GM15510 (cell line): ENCODE measurements around the gene TMEM250.

ENCODE experiments used
- POLR2A ChIP-seq: IDR thresholded peaks from 3 replicates; pipeline ENCODE4 v1.6.1; 2011; ENCODE audit warnings: borderline replicate concordance; ENCODE audit not compliant: insufficient read length; ENCODE audit errors: extremely low read depth

TMEM250 gene

DNA sequence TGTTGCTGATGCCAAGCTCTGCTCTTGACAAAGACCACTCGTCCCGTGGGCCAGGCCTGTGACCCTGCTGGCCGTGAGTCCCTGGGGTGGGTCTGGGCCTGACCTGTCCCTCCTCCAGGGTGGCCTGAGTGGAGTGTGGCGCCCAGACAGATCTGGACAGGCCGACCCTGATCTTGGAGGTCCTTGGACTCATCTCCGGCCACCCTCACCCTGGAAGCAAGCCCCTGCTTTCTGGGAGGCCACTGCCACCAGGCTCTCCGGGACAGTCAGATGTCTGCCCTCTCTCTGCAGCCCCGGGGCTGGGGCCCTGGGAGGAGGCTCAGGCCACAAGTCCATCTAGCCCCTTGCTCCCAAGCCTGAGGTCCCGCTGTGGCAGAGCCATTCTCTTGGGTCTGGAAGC, 31.2 kb upstream of the TMEM250 start:
- TF ChIP-seq POLR2A, result no peak

DNA sequence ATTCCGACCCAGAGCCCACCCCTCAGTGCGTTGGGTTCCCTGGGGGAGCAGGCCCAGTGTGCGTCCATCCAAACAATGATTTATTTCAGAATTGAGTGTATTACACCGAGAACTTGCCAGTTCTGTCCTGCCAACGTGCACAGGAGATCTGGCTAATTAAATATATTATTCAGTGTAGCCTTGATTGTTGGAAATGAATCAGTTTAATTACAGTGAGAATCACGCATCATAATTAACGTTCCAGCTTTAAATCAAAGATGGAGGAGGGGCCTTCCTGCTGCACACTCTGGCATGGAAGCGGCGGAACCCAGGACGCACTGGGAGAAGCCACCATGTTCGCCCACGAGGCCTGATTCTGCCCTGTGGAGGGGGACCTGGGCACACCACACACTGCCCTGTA, 30.7 kb upstream of the TMEM250 start:
- no peak for TF ChIP-seq POLR2A

GRCh38 chr9:136148766-136149165, 30.1 kb upstream of the TMEM250 start:
- no peak for TF ChIP-seq POLR2A

GRCh38 chr9:136147890-136148714, 29.4 kb upstream of the TMEM250 start:
- TF ChIP-seq POLR2A, result no peak

DNA sequence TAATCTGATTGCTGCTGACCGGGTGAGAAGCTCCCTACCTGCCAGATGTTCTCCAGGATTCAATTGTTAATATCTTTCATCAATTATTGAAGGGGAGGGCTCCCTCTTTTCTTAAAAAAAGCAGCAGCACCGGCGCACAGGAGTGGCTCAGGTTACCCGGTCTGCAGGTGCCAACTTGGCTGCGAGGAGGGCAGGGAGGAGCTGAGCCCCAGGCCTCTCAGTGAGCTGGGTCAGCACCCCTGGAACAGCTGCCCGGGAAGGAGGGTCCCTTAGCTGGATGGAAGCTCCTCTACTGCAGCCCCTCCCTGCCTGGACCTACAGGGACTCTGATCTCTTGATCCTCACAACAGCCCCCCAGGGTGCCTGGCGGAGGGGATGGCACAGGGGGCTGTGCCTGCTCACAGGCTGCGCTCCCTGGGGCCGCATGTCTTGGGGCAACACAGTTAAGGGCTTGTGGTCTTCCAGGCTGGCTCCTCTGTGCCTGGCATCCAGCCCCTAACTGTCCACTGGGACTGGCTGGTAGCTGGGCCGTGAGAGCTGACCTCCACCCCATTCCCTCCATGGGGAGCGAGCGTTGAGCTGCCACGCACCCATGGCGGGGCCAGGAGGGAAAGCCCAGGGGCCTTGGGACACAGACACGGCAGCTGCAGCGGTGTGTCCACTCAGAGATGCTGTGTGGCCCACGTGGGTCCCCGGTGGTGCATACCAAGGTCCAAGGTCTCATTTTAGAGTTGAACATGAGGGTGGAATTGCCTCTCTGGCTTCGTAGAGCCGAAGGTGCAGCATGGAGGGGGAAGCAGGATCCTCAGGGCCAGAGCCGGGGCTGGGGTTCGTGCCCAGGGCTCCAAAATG, 28.6 kb upstream of the TMEM250 start:
- no peak for TF ChIP-seq POLR2A

GRCh38 chr9:136146126-136147037, 27.7 kb upstream of the TMEM250 start:
- no peak for TF ChIP-seq POLR2A

DNA sequence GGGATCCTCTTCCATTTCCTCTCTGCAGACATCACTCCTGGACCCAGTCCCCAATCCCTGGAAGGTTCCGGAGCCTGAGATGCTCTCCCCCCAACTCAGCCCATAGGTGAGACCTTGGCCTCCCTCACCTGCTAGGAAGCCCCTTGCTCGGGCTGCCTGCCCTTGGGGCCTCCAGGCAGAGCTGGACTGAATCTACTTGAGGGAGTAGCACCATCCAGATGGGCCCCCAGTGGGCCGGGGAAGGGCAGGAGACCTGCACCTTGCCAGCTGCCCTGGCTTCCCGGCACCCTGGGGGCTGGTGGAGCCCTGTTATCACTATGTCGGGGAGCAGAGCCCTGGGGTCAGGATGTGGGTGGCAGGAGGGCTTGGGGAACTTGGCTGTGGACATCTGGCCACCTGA, 26.9 kb upstream of the TMEM250 start:
- no peak for TF ChIP-seq POLR2A

DNA sequence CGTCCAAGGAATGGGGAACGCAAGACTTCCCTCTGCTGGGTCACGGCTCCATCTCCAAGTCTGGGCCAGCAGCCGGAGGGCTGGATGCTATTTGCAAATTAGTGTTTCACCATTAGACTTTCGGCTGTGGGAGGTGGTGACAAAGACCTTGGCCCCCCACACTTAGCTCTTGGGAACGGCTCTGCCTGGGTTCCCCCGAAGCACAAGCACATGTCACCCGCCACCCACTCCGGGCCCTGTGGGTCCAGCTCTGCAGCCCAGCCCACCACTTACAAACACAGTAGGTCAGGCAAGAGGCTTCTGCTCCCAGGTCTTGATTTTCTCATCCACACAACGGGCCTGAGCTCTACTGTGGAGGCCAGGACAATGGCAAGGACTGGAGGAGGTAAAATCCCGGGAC, 25.8 kb upstream of the TMEM250 start:
- no peak for TF ChIP-seq POLR2A

DNA sequence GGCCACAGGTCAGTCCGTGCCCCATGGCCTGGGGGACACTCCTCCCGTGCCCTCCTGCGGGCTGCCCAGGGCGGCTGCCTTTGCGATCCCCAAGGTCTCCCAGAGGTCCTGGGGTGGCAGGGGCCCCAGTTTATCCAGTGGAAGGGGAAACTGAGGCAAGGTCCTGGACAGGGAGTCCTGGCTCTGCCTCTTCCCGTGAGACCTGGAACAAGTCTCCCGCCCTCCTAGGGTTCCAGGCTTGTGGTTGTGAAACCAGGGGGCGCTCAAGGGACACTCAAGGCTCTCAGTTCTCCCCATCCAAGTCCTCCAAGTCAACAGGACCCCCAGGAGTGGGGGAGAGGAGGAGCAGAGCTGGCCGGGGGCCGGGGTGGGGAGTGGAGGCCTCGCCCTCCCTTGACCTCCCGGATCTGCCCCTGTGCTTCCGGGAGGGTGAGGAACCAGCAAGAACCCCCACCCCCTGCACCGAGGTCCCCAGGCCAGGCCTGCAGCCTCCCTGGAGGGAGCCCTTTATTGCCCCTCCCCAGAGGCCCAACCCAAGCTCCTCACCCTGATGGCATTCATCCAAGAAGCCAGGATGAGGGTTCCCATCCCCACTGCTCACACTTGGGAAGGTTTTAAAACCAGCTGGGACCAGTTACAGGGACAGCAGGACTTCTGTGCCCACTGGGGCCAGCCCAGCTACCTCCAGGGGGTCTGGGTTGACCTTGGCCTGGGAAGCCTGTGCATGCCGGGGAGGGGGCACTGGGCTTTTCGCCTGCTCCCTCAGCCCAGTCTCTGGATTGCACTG, 24.7 kb upstream of the TMEM250 start:
- TF ChIP-seq POLR2A, result no peak

DNA sequence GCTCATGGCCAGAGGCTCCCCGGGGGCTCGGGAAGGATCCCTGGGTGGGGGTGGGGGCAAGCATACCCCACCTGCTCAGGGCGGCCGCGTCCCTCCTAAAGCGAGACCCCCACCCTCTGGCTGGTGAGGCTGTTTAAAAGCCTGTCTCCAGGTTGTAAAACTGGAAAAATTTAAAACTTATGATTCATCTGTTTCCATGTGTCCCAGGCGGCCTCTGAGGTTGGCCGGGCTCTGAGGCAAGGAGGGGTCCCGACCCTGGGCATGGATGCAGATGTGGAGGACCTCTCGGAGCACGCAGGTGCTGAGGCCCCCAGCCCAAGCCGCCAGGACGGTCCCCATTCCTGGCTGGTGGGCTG, 24.2 kb upstream of the TMEM250 start:
- TF ChIP-seq POLR2A, result no peak

DNA sequence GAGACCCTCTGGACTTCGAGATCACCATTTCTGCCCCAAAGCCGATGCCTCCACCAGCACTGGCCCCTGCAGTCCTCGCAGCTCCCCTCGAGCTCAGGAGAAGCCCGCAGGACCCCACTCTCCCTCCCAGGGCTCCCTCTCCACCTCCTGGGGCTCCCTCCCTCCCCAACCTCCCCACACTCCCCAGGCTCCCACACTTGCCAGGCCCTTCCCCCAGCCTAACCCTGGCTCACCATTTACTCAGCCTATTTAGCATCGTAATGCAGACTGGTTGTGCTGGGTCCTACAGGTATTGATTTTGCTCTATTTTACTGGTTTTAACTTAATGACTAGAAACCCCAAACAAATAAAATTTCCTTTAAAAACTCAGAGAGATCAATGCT, 23.7 kb upstream of the TMEM250 start:
- TF ChIP-seq POLR2A, result no peak

- TF ChIP-seq POLR2A, result no peak
These were observed 23.2 kb upstream of the TMEM250 start for GRCh38 chr9:136141682-136142413.

- no peak for TF ChIP-seq POLR2A
These were observed 22.3 kb upstream of the TMEM250 start for GRCh38 chr9:136140966-136141365.
